ENCODE measurements around the gene CNTFR. TPM values are rescaled to one million over a fixed set of nuclear protein-coding genes. Genes with fewer than 3 reads are reported as not detected.

Gene CNTFR
- total RNA-seq, 4 donors from 2014 or later: 19.8 to 40.9 (median 34.7) TPM

DNA sequence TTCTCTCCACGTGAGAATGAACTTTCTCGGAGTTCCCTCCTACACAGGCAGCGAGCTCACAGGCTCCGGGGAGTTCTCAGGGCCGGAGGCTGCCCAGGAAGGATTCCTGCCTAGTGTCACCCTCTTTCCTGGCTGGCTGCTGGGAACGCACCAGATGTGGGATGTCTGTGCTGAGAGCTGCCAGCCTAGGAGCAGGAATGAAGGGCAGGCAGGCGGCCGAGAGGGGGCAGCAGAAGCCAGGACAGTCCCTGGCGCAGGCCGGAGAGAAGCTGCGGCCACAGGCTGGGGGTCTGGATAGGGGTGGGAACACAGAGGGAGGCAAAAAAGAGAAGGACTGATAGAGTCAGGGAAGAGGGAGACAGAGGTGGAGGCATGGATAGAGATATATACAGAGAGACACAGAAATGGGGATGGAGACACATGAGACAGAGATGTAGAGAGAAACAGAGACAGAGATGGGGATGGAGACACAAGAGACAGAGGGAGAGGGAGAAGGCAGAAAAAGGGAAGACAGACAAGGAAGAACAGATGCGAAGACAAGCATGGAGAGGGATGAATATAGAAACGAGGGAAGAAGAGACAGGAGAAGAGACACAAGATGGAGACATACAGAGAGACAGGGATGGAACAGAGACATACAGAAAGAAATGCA lies 41.4 kb downstream of the CNTFR start:
- H3K27me3 ChIP-seq: peaks cover 0 to 9% of the 10 kb centered on the region in 2 donors
- H3K9me3 ChIP-seq: no peaks in the 10 kb centered on the region
- H3K4me3 ChIP-seq: no peak overlapping the region
- TF ChIP-seq, protein P1, sequence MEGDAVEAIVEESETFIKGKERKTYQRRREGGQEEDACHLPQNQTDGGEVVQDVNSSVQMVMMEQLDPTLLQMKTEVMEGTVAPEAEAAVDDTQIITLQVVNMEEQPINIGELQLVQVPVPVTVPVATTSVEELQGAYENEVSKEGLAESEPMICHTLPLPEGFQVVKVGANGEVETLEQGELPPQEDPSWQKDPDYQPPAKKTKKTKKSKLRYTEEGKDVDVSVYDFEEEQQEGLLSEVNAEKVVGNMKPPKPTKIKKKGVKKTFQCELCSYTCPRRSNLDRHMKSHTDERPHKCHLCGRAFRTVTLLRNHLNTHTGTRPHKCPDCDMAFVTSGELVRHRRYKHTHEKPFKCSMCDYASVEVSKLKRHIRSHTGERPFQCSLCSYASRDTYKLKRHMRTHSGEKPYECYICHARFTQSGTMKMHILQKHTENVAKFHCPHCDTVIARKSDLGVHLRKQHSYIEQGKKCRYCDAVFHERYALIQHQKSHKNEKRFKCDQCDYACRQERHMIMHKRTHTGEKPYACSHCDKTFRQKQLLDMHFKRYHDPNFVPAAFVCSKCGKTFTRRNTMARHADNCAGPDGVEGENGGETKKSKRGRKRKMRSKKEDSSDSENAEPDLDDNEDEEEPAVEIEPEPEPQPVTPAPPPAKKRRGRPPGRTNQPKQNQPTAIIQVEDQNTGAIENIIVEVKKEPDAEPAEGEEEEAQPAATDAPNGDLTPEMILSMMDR (IDR thresholded peaks at IDR 0.05): peak; percentile 70 to 91 (median 88)
- TF ChIP-seq POLR2A (IDR thresholded peaks at IDR 0.05) (no peak), EP300 (IDR thresholded peaks at IDR 0.05) (no peak)
- DNase-seq (ENCODE audit: low spot score in 2 of 2): peak; percentile 37 to 75
- H3K4me1 ChIP-seq: peaks cover 0 to 22% (median 7%) of the 10 kb centered on the region in 4 donors
- peak overlapping the region in 1 of 4 donors; percentile 3 for H3K27ac ChIP-seq
- peaks cover 0 to 10% (median 0%) of the 10 kb centered on the region in 3 donors for H3K36me3 ChIP-seq
- 11 to 15% methylated on average over 9 to 12 of the region's 13 CpGs for WGBS, 2 donors

DNA sequence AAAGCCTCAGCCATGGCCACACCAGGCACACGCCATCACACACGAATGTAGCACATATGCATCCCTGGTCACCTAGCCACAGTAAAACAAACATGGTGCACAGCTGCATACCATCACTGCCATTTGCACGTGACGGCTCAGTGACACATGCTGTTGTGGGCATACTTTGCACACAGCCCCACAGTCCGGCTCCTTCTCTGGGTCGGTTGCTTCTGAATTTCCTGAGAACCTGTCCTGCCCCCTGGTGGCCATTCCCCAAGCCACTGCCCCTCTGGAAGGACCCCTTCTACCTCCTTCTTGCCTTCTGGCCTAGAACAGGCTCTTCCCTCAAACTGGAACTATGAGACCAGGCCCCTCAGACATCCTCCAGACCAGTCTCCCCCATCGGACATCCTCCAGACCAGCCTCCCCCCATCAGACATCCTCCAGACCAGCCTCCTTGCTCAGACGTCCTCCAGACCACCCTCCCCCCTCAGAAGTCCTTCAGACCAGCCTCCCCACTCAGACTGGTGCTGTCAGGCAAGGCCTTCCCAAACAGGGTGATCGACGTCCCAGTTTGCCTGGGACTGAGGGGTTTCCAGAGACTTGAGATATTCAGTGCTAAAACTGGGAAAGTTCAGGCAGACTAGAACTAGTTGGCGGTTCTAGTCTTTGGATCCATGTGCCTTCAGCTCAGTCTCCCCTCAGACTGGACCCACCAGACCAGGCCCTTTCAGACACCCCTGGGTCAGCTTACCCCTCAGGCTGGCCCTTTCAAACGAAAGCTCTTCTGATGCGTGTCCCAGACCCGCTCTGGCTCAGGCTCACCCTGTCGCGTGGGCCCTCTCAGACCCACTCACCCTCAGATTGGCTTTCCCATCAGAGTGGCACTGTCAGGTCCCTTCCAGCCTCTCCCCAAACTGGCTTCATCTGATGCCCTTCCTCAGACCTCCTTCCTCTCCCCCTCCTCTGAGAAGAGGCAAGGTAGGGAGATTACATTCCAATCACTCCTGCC lies 42.4 kb downstream of the CNTFR start:
- DNase-seq (ENCODE audit: low spot score in 2 of 2): peak; percentile 42 to 56
- H3K4me1 ChIP-seq: peaks cover 0 to 22% (median 7%) of the 10 kb centered on the region in 4 donors
- H3K27ac ChIP-seq: peak overlapping the region in 1 of 4 donors; percentile 3
- no peak for TF ChIP-seq POLR2A (IDR thresholded peaks at IDR 0.05)
- TF ChIP-seq, protein P1 (IDR thresholded peaks at IDR 0.05): peak; percentile 33 to 85 (median 77)
- WGBS, 2 donors: 60 to 62% methylated on average over 16 of the region's 16 CpGs
- H3K4me3 ChIP-seq: no peak overlapping the region
- no peaks in the 10 kb centered on the region for H3K9me3 ChIP-seq
- H3K27me3 ChIP-seq: peaks cover 0 to 9% of the 10 kb centered on the region in 2 donors
- H3K36me3 ChIP-seq: peaks cover 0 to 8% (median 0%) of the 10 kb centered on the region in 3 donors

DNA sequence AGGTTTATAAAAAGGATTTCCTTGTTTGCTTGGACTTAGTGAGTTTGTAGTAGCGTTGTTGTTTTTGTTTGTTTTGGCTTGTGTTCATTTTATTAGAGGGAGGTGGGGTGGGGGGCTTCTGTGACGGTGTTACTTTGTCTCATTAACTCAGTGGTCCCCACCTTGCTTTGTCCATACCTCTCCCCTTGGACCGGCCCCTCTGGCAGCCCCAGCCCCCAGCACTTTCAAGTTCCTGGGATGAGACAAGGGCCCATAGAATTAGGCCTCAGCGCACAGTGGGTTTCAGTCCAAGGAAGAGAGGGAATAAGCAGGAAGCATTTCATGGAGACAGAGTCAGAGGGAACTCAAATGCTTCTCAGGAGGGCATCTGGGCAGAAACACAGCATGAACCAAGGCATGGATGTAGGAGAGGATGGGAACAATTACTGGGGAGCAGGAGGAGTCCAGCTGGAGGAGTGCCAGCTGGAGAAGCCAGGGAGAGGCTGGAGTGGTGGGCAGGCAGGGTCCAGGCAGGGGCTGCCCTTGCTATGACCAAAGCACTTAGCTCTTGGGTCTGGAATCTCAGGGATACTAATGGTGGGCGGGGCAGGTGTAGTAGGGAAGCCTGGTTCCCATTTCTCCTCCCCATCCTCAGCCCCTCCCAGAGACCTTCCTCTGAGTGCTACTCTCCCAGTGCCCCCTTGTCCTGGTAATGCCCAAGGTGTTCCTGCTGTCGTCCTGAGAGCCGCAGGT lies 43.3 kb downstream of the CNTFR start:
- Histone ChIP-seq H3K4me3 (no peak overlapping the region), H3K36me3 (no peaks in the 10 kb centered on the region), H3K27me3 (peaks cover 0 to 9% of the 10 kb centered on the region in 2 donors), H3K27ac (no peak overlapping the region), H3K4me1 (peaks cover 0 to 22% (median 7%) of the 10 kb centered on the region in 4 donors), H3K9me3 (no peaks in the 10 kb centered on the region)
- WGBS, 2 donors: 68 to 78% methylated on average over 7 of the region's 7 CpGs
- DNase-seq (ENCODE audit: low spot score in 2 of 2): no peak
- TF ChIP-seq, protein P1 (IDR thresholded peaks at IDR 0.05): no peak
- TF ChIP-seq EP300 (IDR thresholded peaks at IDR 0.05) (no peak), POLR2A (IDR thresholded peaks at IDR 0.05) (no peak)

DNA sequence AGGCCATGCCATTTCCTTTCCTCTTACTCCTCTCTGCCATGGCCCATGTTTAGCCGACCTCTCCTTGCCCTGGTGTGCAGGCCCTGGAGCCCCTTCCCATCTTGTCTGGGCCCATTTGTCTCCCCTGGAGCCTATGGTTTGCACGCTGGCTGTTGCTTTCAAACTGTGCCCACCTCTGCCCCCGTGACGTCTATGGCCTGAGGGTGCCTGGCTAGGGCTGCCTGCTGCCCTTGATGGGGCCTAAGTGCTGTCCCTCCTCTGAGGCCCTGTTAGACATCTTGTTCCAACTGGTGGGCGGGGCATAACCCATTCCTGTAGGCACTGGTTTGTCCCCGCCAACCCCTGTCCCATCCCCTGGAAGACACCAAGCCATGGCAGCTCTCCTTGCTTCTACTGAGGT lies 44.0 kb downstream of the CNTFR start:
- Histone ChIP-seq H3K9me3 (no peaks in the 10 kb centered on the region), H3K36me3 (no peaks in the 10 kb centered on the region), H3K27ac (no peak overlapping the region), H3K27me3 (peaks cover 0 to 9% of the 10 kb centered on the region in 2 donors), H3K4me3 (no peak overlapping the region), H3K4me1 (peaks cover 0 to 22% (median 7%) of the 10 kb centered on the region in 4 donors)
- WGBS, 2 donors: 78 to 93% methylated on average over 4 to 6 of the region's 6 CpGs
- TF ChIP-seq POLR2A (IDR thresholded peaks at IDR 0.05): no peak
- TF ChIP-seq EP300 (IDR thresholded peaks at IDR 0.05): no peak
- TF ChIP-seq, protein P1 (IDR thresholded peaks at IDR 0.05): no peak
- DNase-seq (ENCODE audit: low spot score in 2 of 2): no peak
